22Rv1 (cell line): ENCODE measurements around the gene SLC2A13.

Source experiments
- H3K27ac ChIP-seq: fragments of 450-650 bp; 2 replicates; pipeline ENCODE4 v1.5.1; 2017
- ZFX ChIP-seq: fragments of 450-650 bp; IDR thresholded peaks from 2 replicates; pipeline ENCODE4 v1.6.1; 2017; ENCODE audit warnings: antibody characterized with exemption, borderline replicate concordance
- TF ChIP-seq, protein P1 (sequence below): fragments of 450-650 bp; IDR thresholded peaks from 2 replicates; pipeline ENCODE4 v1.5.1; 2017; ENCODE audit warnings: mild to moderate bottlenecking

SLC2A13 gene

DNA sequence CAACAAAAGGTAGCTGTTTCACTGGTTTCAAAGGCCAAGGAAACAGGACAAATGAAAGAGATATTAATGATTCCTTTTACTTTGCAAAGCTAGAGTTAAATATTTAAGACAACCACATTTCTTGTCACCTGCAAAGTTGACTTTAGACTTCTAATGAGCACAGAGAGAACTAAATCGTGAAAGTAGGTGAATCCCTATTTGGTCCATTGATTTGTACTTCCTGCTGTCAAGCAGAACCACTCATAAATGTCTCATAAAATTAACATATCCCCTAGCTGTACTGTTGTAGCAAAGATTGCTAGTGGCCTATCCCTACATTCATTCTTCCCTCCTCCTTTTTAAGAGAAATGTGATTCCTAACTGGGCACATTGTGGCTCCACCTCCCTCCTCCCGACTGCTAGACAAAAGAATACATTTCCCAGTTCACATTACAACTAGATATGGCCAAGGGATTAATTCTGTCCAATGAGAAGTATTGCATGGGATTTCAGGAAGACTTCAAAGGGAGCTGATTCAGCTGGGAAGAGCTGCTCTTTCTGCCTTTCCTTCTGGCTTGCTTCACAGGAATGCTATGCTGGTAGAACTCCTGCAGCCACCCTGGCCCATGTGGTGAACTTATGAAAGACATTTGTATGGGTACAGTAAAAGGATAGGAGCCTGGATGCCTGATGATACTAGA, 258.8 kb downstream of the SLC2A13 start:
- TF ChIP-seq ZFX = no peak
- TF ChIP-seq, protein P1, sequence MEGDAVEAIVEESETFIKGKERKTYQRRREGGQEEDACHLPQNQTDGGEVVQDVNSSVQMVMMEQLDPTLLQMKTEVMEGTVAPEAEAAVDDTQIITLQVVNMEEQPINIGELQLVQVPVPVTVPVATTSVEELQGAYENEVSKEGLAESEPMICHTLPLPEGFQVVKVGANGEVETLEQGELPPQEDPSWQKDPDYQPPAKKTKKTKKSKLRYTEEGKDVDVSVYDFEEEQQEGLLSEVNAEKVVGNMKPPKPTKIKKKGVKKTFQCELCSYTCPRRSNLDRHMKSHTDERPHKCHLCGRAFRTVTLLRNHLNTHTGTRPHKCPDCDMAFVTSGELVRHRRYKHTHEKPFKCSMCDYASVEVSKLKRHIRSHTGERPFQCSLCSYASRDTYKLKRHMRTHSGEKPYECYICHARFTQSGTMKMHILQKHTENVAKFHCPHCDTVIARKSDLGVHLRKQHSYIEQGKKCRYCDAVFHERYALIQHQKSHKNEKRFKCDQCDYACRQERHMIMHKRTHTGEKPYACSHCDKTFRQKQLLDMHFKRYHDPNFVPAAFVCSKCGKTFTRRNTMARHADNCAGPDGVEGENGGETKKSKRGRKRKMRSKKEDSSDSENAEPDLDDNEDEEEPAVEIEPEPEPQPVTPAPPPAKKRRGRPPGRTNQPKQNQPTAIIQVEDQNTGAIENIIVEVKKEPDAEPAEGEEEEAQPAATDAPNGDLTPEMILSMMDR = no peak
- H3K27ac ChIP-seq = no peak overlapping the region

DNA sequence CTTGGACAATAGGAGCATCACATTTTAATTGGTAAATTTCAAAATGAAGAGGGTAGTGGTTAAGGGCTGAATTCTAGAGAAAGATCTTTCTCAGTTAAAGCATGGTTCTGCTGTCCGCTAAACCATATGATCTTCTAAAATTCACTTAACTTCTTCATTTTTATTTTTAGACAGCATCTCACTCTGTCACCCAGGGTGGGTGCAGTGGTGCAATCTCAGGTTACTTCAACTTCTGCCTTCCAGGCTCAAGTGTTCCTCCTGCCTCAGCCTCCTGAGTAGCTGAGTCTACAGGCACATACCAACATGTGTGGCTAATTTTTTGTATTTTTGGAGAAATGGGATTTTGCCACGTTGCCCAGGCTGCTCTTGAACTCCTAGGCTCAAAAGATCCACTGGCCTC, 259.6 kb downstream of the SLC2A13 start:
- H3K27ac ChIP-seq = no peak overlapping the region
- TF ChIP-seq ZFX = no peak
- TF ChIP-seq, protein P1 = no peak

DNA sequence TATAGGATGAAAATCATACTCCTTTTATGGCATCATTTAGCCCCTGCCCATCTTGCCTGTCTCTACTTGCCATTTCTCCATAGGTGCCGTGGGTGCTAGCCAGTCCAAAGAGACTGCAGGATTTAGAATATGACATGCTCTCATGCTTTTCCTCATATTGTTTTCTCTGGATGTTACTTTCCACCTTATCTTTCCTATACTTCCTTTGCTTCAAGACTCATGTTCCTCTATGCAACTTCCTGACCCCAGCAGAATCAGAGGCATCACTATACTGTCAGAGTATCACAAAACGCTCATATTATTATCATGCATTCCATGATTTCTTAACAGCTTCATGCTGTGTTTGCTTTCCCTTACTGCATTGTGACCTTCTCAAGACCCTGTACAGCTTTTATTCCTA, 265.5 kb downstream of the SLC2A13 start:
- no peak overlapping the region for H3K27ac ChIP-seq
- no peak for TF ChIP-seq ZFX
- TF ChIP-seq, protein P1 = no peak

DNA sequence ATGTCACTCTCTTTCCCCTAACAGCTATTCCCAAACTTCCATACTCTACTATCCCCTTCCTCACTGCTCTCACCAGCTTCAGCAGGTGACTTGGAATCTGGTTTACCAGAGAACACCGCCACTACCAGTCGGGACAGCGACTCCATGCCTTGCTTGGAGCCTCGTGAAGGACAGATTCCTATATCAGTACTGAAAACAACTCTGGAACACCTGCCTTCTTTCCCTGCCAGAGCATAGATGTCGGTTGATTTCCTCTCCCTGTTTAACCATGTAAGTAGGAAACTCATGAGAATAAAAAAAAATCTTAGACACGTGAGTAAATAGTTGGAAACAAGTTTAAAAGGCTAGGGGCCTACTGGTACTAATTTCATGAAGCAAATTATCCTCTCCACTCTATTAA, 266.8 kb downstream of the SLC2A13 start:
- no peak overlapping the region for H3K27ac ChIP-seq
- no peak for TF ChIP-seq ZFX
- TF ChIP-seq, protein P1 = no peak

DNA sequence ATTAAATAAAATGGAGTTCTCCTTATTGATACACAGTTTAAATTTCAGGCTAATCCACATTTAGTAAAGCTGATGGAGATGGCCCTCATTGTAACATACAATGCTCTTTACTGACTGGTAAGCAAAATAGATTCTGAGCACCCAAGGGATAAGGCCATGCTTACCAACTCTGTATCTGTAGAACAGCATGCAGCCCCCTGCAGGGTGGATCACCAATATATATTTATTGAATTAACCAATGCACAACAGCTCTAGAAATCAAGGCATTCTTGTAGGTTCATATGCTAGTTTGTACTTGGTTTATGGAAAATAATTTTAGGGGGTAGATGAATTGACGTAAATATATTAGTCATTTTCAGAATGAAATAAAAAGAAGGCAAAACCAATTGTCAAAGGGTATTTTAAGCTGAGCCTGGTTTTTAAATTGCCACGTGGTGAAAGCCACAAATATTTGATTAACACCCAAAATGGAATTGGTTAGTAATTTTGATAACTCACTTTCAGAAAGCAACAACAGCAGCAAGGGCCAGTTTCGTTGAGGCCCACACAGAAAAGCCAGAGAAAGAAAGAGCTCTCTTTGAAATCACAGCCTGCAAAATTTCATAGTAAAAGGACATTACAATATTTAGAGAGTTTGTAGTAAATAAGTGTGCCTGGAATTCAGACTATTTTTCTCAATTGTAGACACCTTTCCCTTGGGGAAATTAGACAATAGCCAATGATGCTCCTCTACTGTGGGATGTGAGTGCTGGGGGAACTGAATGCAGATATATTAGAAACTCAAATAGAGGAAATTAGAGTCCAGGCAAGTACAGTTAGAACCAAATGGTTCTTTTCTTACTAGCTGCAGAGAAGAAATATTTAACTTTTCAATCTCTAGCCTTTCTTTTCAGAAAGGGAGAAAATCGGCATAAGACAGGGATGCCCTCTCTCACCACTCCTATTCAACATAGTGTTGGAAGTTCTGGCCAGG, 270.1 kb downstream of the SLC2A13 start:
- TF ChIP-seq ZFX = no peak
- TF ChIP-seq, protein P1 = no peak

DNA sequence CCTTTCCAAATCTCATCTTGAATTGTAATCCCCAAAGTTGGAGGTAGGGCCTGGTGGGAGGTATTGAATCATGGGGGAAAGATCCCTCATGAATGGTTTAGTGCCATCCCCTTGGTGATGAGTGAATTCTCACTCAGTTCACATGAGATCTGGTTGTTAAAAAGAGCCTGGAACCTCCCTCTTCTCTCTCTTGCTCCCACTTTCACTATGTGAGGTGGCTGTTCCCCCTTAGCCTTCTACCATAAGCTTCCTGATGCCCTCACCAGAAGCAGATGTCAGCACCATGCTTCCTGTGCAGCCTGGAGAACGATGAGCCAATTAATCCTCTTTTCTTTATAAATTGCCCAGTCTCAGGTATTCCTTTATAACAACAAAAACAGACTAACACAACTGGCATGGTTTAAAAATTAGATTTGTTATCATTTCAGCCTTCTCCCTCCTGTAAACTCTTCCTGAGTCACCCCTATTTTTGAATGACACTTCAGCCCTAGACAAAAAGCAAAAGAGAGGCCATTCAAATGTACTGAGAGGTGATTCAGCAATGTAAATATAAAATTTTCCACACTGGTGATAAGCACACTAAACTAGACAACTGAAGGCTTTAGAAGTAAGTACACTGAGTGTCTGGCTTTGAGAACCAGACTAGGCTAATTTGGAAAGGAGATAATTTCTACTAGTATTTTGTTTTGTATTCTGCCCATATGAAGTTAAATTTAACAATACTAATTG, 274.1 kb downstream of the SLC2A13 start:
- TF ChIP-seq ZFX = no peak
- TF ChIP-seq, protein P1 = no peak
- no peak overlapping the region for H3K27ac ChIP-seq

More for the DNA sequence above, 270.1 kb downstream of the SLC2A13 start:
- no peak overlapping the region for H3K27ac ChIP-seq
